NCI-H1105 treated with DMSO at 0.1 percent for 48 hours (cell line): ENCODE measurements around the gene POLDIP3.
"Not testable (repeated sequence)": the region's sequence is repeated elsewhere in the genome, so short reads cannot be mapped to it uniquely, and the experiment has no call there.

Source experiments
- DNase-seq: peaks from one replicate; lab custom pipeline; 2025; lab: John Stamatoyannopoulos, UW

Gene POLDIP3

GRCh38 chr22:42553475-42554361 is 61.0 kb downstream of the POLDIP3 start, which contains the start of gene SERHL2:
SERHL2 (plus strand) TSS chr22:42553956; CDS start chr22:42554021, 65 bp downstream.
- DNase-seq, result peak; percentile 48

- not testable (repeated sequence) for DNase-seq
Observed at GRCh38 chr22:42552294-42552647, 62.4 kb downstream of the POLDIP3 start.

- DNase-seq, result no peak
Observed at GRCh38 chr22:42549331-42550060, 65.2 kb downstream of the POLDIP3 start.

- no peak for DNase-seq
Observed at GRCh38 chr22:42548597-42549330, 65.9 kb downstream of the POLDIP3 start.

GRCh38 chr22:42548126-42548525 is 66.6 kb downstream of the POLDIP3 start:
- not testable (repeated sequence) for DNase-seq

GRCh38 chr22:42547562-42547961 is 67.1 kb downstream of the POLDIP3 start:
- DNase-seq, result no peak

GRCh38 chr22:42544686-42545085 is 70.0 kb downstream of the POLDIP3 start:
- DNase-seq, result no peak

GRCh38 chr22:42539236-42539771 is 75.4 kb downstream of the POLDIP3 start:
- DNase-seq, result not testable (repeated sequence)

GRCh38 chr22:42537199-42537831 is 77.4 kb downstream of the POLDIP3 start:
- DNase-seq, result not testable (repeated sequence)

- not testable (repeated sequence) for DNase-seq
Observed at GRCh38 chr22:42536634-42537033, 78.0 kb downstream of the POLDIP3 start.

- DNase-seq, result no peak
Observed at GRCh38 chr22:42536166-42536565, 78.5 kb downstream of the POLDIP3 start.

GRCh38 chr22:42535082-42535731 is 79.5 kb downstream of the POLDIP3 start:
- not testable (repeated sequence) for DNase-seq
